ENCODE results near the gene COLEC11. TPM values are rescaled to one million over a fixed set of nuclear protein-coding genes. Genes with fewer than 3 reads are reported as not detected.

The COLEC11 gene
- polyA plus RNA-seq, 1 donor (not counting 4 experiments of a cell fraction or from before 2014, with no cell fraction given), result not detected

- no peak overlapping the region for H3K9ac ChIP-seq (ENCODE audit: control insufficient read depth, extremely low read depth, insufficient read depth, low read length)
- H3K9me3 ChIP-seq (ENCODE audit: control insufficient read depth, low read depth, low read length), result no peaks in the 10 kb centered on the region
- H3K4me3 ChIP-seq (ENCODE audit: control insufficient read depth in 2 of 3, extremely low read depth in 1 of 3, insufficient read depth in 2 of 3, low read depth in 1 of 3, low read length in 3 of 3), result no peak overlapping the region
- no peaks in the 10 kb centered on the region for H3K27me3 ChIP-seq (ENCODE audit: control insufficient read depth, extremely low read depth, insufficient read depth, low read length)
- dilution Hi-C loops (cut with MboI; ENCODE audit: extremely low pct_ligation_motif_present, low sequenced_read_pairs), result no loop called here
- peaks cover 2% of the 10 kb centered on the region for H3K9me1 ChIP-seq (ENCODE audit: control insufficient read depth, extremely low read depth, insufficient read depth, low read length)
- H3K36me3 ChIP-seq (ENCODE audit: control insufficient read depth in 2 of 2, extremely low read depth in 1 of 2, insufficient read depth in 2 of 2, low read length in 2 of 2), result peaks cover 14 to 55% of the 10 kb centered on the region in 2 experiments
- FAIRE-seq (no peak), DNase-seq (ENCODE audit: low read depth, low spot score) (no peak)
- peaks cover 42% of the 10 kb centered on the region for H3K79me2 ChIP-seq (ENCODE audit: control insufficient read depth, insufficient read depth, low read length)
- TF ChIP-seq CTCF (optimal IDR thresholded peaks at IDR 0.05 in 1 of 3, IDR thresholded peaks at IDR 0.05 in 1 of 3, conservative IDR thresholded peaks at IDR 0.05 in 1 of 3; ENCODE audit: extremely low read depth in 1 of 3, insufficient read depth in 2 of 3, low read length in 3 of 3) (no peak), EZH2 (IDR thresholded peaks at IDR 0.05; ENCODE audit: low read length) (no peak)
- H3K4me2 ChIP-seq (ENCODE audit: control insufficient read depth, extremely low read depth, insufficient read depth, low read depth, low read length), result no peak overlapping the region
- peaks cover 27% of the 10 kb centered on the region for H3K4me1 ChIP-seq (ENCODE audit: control insufficient read depth, extremely low read depth, insufficient read depth, low read length)
- no peak overlapping the region for H3K27ac ChIP-seq (ENCODE audit: control insufficient read depth, insufficient read depth, low read length)
- no peak overlapping the region for H2AFZ ChIP-seq (ENCODE audit: control insufficient read depth, low read length)
- H4K20me1 ChIP-seq (ENCODE audit: control insufficient read depth, extremely low read depth, insufficient read depth, low read length), result peaks cover 26% of the 10 kb centered on the region
Observed at GRCh38 chr2:3581367-3582262, 13.3 kb upstream of the COLEC11 start.

- Histone ChIP-seq H3K4me3 (ENCODE audit: control insufficient read depth in 2 of 3, extremely low read depth in 1 of 3, insufficient read depth in 2 of 3, low read depth in 1 of 3, low read length in 3 of 3) (no peak overlapping the region), H2AFZ (ENCODE audit: control insufficient read depth, low read length) (no peak overlapping the region), H3K9me1 (ENCODE audit: control insufficient read depth, extremely low read depth, insufficient read depth, low read length) (no peaks in the 10 kb centered on the region), H3K9ac (ENCODE audit: control insufficient read depth, extremely low read depth, insufficient read depth, low read length) (no peak overlapping the region), H3K4me2 (ENCODE audit: control insufficient read depth, extremely low read depth, insufficient read depth, low read depth, low read length) (no peak overlapping the region), H3K4me1 (ENCODE audit: control insufficient read depth, extremely low read depth, insufficient read depth, low read length) (peaks cover 4% of the 10 kb centered on the region), H3K36me3 (ENCODE audit: control insufficient read depth in 2 of 2, extremely low read depth in 1 of 2, insufficient read depth in 2 of 2, low read length in 2 of 2) (peaks cover 12 to 35% of the 10 kb centered on the region in 2 experiments), H3K79me2 (ENCODE audit: control insufficient read depth, insufficient read depth, low read length) (peaks cover 18% of the 10 kb centered on the region), H3K27ac (ENCODE audit: control insufficient read depth, insufficient read depth, low read length) (no peak overlapping the region), H3K27me3 (ENCODE audit: control insufficient read depth, extremely low read depth, insufficient read depth, low read length) (no peaks in the 10 kb centered on the region), H4K20me1 (ENCODE audit: control insufficient read depth, extremely low read depth, insufficient read depth, low read length) (peaks cover 19% of the 10 kb centered on the region), H3K9me3 (ENCODE audit: control insufficient read depth, low read depth, low read length) (no peaks in the 10 kb centered on the region)
- dilution Hi-C loops (cut with MboI; ENCODE audit: extremely low pct_ligation_motif_present, low sequenced_read_pairs), result no loop called here
- FAIRE-seq (no peak), DNase-seq (ENCODE audit: low read depth, low spot score) (no peak)
- TF ChIP-seq EZH2 (IDR thresholded peaks at IDR 0.05; ENCODE audit: low read length), result no peak
- no peak for TF ChIP-seq CTCF (optimal IDR thresholded peaks at IDR 0.05 in 1 of 3, IDR thresholded peaks at IDR 0.05 in 1 of 3, conservative IDR thresholded peaks at IDR 0.05 in 1 of 3; ENCODE audit: extremely low read depth in 1 of 3, insufficient read depth in 2 of 3, low read length in 3 of 3)
Observed at GRCh38 chr2:3584076-3584475, 10.8 kb upstream of the COLEC11 start.

Data from keratinocyte (primary cell).